Dendritic cell treated with granulocyte-macrophage colony-stimulating factor and Interleukin-4, amounts not matched to agents 40 ng/mL and 50 ng/mL, for 4 days (primary cell): ENCODE measurements around the gene RFT1.

ENCODE experiments used
- H3K27ac Mint-ChIP-seq: one replicate; pipeline ENCODE4 v1.8.0; 2022; ENCODE audit warnings: mild to moderate bottlenecking, mixed read lengths
- H3K27me3 Mint-ChIP-seq: one replicate; pipeline ENCODE4 v1.8.0; 2022; ENCODE audit warnings: mild to moderate bottlenecking, mixed read lengths
- H3K36me3 Mint-ChIP-seq: one replicate; pipeline ENCODE4 v1.8.0; 2022; ENCODE audit warnings: low read depth, mixed read lengths
- H3K4me1 Mint-ChIP-seq: one replicate; pipeline ENCODE4 v1.8.0; 2022; ENCODE audit warnings: low read depth, mixed read lengths
- H3K4me3 Mint-ChIP-seq: one replicate; pipeline ENCODE4 v1.8.0; 2022; ENCODE audit warnings: mild to moderate bottlenecking, moderate library complexity, mixed read lengths
- H3K9me3 Mint-ChIP-seq: one replicate; pipeline ENCODE4 v1.8.0; 2022; ENCODE audit warnings: mixed read lengths
- intact Hi-C: fragments of 100-400 bp; cut with micrococcal nuclease; formaldehyde crosslinking; loops from one replicate; pipeline ENCODE4 v1.15.0; 2022

Gene RFT1

GRCh38 chr3:53134631-53135232 lies 4.5 kb upstream of the RFT1 start:
- no peak overlapping the region for H3K4me3 Mint-ChIP-seq
- peaks cover 6% of the 10 kb centered on the region for H3K36me3 Mint-ChIP-seq
- H3K9me3 Mint-ChIP-seq = no peaks in the 10 kb centered on the region
- intact Hi-C loops = loop anchor here (2.0 to 5.0 kb wide), 3 partner anchors 26 to 62 kb away; partner anchors contain the start of gene PRKCD
- no peaks in the 10 kb centered on the region for H3K27me3 Mint-ChIP-seq
- H3K4me1 Mint-ChIP-seq = peaks cover 52% of the 10 kb centered on the region
- H3K27ac Mint-ChIP-seq = no peak overlapping the region

GRCh38 chr3:53132347-53132746 lies 2.1 kb upstream of the RFT1 start:
- intact Hi-C loops = loop anchor here (5.0 kb wide), 1 partner anchor 50 kb away; no protein-coding TSS in a partner anchor
- no peak overlapping the region for H3K4me3 Mint-ChIP-seq
- no peaks in the 10 kb centered on the region for H3K9me3 Mint-ChIP-seq
- H3K36me3 Mint-ChIP-seq = peaks cover 6% of the 10 kb centered on the region
- peaks cover 44% of the 10 kb centered on the region for H3K4me1 Mint-ChIP-seq
- peak overlapping the region; percentile 70 for H3K27ac Mint-ChIP-seq
- no peaks in the 10 kb centered on the region for H3K27me3 Mint-ChIP-seq

- intact Hi-C loops = loop anchor here (5.0 kb wide), 1 partner anchor 51 kb away; no protein-coding TSS in a partner anchor
- Mint-ChIP-seq H3K4me1 (peaks cover 41% of the 10 kb centered on the region), H3K36me3 (peaks cover 13% of the 10 kb centered on the region), H3K27ac (peak overlapping the region; percentile 83), H3K27me3 (no peaks in the 10 kb centered on the region), H3K9me3 (no peaks in the 10 kb centered on the region), H3K4me3 (peak overlapping the region; percentile 87)
These were observed 861 bp upstream of the RFT1 start for GRCh38 chr3:53131096-53131495.

- Mint-ChIP-seq H3K4me1 (peaks cover 32% of the 10 kb centered on the region), H3K9me3 (no peaks in the 10 kb centered on the region), H3K36me3 (peaks cover 30% of the 10 kb centered on the region), H3K27ac (peak overlapping the region; percentile 83), H3K27me3 (no peaks in the 10 kb centered on the region), H3K4me3 (peak overlapping the region; percentile 87)
- intact Hi-C loops = loop anchor here (10.0 kb wide), 1 partner anchor 215 kb away; the partner anchor contains the start of gene DCP1A
These were observed 891 bp downstream of the RFT1 start for GRCh38 chr3:53129344-53129743.

- Mint-ChIP-seq H3K4me1 (peaks cover 36% of the 10 kb centered on the region), H3K4me3 (no peak overlapping the region), H3K9me3 (no peaks in the 10 kb centered on the region), H3K27ac (no peak overlapping the region), H3K36me3 (peaks cover 58% of the 10 kb centered on the region), H3K27me3 (no peaks in the 10 kb centered on the region)
- intact Hi-C loops = loop anchor here (10.0 kb wide), 1 partner anchor 218 kb away; the partner anchor contains the start of gene DCP1A
These were observed 3.6 kb downstream of the RFT1 start for GRCh38 chr3:53126601-53127000.

DNA sequence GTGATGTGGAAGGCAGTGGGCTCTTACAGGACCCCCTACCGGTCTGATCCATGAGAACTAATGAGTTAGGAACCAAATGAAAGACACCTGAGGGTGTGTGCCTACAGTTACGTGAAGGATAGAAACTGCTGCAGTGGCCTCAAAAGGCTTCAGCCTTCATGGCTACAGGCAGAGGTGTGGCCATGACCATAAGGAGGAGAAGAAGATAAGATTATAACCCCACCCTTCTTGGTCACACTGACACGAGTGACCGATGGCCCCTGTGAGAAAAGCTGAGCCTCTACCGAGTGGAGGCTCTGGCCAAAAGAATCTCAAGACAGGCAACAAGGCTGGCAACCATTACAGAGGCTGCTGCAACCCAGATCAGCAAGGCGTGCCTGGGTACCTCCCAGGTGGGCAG lies 6.3 kb downstream of the RFT1 start:
- H3K36me3 Mint-ChIP-seq = peaks cover 79% of the 10 kb centered on the region
- H3K27ac Mint-ChIP-seq = peak overlapping the region; percentile 26
- intact Hi-C loops = loop anchor here (10.0 kb wide), 1 partner anchor 221 kb away; the partner anchor contains the start of gene DCP1A
- H3K4me1 Mint-ChIP-seq = peaks cover 25% of the 10 kb centered on the region
- no peak overlapping the region for H3K4me3 Mint-ChIP-seq
- no peaks in the 10 kb centered on the region for H3K9me3 Mint-ChIP-seq
- H3K27me3 Mint-ChIP-seq = no peaks in the 10 kb centered on the region

- peak overlapping the region; percentile 26 for H3K27ac Mint-ChIP-seq
These were observed 6.7 kb downstream of the RFT1 start for GRCh38 chr3:53123510-53123909.

GRCh38 chr3:53122933-53123305 lies 7.3 kb downstream of the RFT1 start:
- H3K27ac Mint-ChIP-seq = no peak overlapping the region
- intact Hi-C loops = loop anchor here (10.0 kb wide), 1 partner anchor 222 kb away; the partner anchor contains the start of gene DCP1A
- H3K4me3 Mint-ChIP-seq = no peak overlapping the region
- peaks cover 25% of the 10 kb centered on the region for H3K4me1 Mint-ChIP-seq
- no peaks in the 10 kb centered on the region for H3K9me3 Mint-ChIP-seq
- peaks cover 89% of the 10 kb centered on the region for H3K36me3 Mint-ChIP-seq
- H3K27me3 Mint-ChIP-seq = no peaks in the 10 kb centered on the region

More at GRCh38 chr3:53123510-53123909, 6.7 kb downstream of the RFT1 start:
- peaks cover 25% of the 10 kb centered on the region for H3K4me1 Mint-ChIP-seq
- H3K36me3 Mint-ChIP-seq = peaks cover 83% of the 10 kb centered on the region
- intact Hi-C loops = loop anchor here (10.0 kb wide), 1 partner anchor 221 kb away; the partner anchor contains the start of gene DCP1A
- H3K4me3 Mint-ChIP-seq = no peak overlapping the region
- no peaks in the 10 kb centered on the region for H3K9me3 Mint-ChIP-seq
- H3K27me3 Mint-ChIP-seq = no peaks in the 10 kb centered on the region

DNA sequence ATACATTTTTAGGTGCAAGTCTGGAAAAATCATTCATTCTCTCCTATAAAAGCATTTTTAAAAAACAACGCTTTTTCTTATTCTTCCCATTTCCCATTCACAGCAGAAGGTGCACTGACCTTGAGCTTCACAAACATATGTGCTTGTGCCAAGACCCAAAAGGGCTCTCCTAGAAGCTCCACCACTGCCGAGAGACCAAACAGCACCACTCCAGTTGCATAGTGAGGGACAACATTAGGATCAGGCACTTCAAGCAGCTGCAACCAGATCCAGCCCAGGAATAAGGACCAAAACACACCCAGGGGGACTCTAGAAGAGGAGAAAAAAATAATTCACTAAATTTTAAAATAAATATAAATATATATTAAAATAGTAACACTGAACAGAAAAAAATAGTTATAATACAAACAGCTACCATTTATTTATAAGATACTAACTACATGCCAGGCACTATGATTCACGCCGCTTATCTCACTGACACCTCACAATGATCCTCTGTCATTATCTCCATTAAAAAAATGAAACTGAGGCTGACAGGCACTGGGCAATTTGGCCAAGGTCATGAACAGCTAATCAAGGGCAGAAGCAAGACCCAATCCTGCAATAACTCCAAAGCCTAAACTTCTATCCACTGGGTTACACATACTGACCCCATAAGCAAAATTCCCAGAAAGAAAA lies 7.8 kb downstream of the RFT1 start:
- no peaks in the 10 kb centered on the region for H3K27me3 Mint-ChIP-seq
- peaks cover 25% of the 10 kb centered on the region for H3K4me1 Mint-ChIP-seq
- intact Hi-C loops = loop anchor here (10.0 kb wide), 1 partner anchor 222 kb away; the partner anchor contains the start of gene DCP1A
- no peaks in the 10 kb centered on the region for H3K9me3 Mint-ChIP-seq
- no peak overlapping the region for H3K27ac Mint-ChIP-seq
- peaks cover 94% of the 10 kb centered on the region for H3K36me3 Mint-ChIP-seq
- no peak overlapping the region for H3K4me3 Mint-ChIP-seq

DNA sequence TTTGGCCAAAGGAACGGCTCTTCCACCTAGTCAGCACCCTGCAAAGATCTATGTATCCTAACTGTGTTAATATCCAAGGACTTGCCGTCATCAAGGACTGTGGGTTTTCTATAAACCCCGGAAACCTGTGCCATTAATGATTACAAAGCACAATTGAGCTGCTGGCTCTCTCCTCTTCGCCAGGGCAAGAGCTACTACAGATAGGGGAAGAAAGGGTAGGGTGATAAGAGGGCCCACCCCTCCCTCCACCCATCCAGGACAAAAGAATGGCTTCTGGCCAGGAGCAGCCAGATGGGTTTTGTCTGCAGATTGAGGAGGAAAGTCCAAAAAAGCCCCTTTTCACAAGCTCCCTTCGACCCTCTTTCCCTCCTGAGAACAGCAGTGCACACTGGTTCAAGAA lies 9.9 kb downstream of the RFT1 start:
- H3K36me3 Mint-ChIP-seq = peaks cover 92% of the 10 kb centered on the region
- intact Hi-C loops = loop anchor here (10.0 kb wide), 1 partner anchor 224 kb away; the partner anchor contains the start of gene DCP1A

DNA sequence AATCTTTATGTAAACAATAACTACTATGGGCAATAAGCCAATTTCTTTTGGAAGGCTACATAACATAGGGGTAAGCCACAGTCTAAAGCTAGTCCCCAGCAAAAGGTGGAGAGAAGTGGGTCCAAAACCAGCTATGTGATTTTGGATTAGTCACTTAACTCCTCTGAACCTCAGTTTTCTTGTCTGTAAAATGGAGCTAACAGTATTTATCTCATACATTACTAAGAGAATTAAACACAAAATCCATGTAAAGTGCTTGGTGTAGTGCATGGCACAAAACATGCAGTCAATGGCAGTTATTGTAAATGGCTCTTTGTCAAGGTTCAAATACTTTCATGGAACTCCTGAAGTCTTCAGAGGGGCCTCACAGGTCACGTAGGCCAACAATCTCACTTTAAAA lies 13.3 kb downstream of the RFT1 start:
- Mint-ChIP-seq H3K27ac (no peak overlapping the region), H3K27me3 (no peaks in the 10 kb centered on the region), H3K9me3 (no peaks in the 10 kb centered on the region), H3K4me1 (no peaks in the 10 kb centered on the region), H3K36me3 (peaks cover 58% of the 10 kb centered on the region), H3K4me3 (no peak overlapping the region)
- intact Hi-C loops = no loop called here

More for the DNA sequence above, 9.9 kb downstream of the RFT1 start:
- Mint-ChIP-seq H3K27me3 (no peaks in the 10 kb centered on the region), H3K4me3 (no peak overlapping the region), H3K4me1 (peaks cover 25% of the 10 kb centered on the region), H3K9me3 (no peaks in the 10 kb centered on the region), H3K27ac (no peak overlapping the region)

DNA sequence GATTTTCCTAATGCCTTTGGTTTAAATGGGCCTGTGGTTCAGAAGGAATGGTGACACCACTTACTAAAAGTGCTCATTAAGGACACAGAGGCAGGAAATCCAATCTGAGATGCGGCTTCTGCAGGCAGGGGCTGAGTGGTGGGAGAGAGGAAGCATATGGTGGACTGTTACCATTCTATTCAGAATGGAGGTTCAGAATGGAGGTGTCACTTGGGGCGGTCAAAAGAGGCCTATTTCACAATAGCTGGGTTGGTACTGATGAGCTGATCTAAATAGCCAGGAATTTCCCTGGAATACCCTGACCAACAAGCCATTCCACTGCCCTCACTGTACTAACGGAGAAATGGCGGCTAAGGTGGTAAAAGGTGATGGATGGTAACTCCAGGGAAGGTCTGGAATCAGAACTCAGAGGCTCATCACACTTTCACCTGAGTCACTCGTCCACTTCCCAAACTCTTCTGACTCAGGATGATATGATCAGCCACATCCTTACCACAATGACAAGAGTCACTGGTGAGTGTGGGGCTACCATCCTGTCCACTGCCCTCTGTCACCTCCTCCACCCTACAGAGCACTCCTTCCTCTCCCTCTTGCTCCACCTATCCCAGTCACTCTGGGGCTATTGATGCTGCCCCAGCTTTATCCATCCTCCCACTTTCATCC lies 15.7 kb downstream of the RFT1 start:
- intact Hi-C loops = loop anchor here (1.0 kb wide), 1 partner anchor 82 kb away; no protein-coding TSS in a partner anchor
- H3K4me1 Mint-ChIP-seq = peaks cover 11% of the 10 kb centered on the region
- no peaks in the 10 kb centered on the region for H3K27me3 Mint-ChIP-seq

DNA sequence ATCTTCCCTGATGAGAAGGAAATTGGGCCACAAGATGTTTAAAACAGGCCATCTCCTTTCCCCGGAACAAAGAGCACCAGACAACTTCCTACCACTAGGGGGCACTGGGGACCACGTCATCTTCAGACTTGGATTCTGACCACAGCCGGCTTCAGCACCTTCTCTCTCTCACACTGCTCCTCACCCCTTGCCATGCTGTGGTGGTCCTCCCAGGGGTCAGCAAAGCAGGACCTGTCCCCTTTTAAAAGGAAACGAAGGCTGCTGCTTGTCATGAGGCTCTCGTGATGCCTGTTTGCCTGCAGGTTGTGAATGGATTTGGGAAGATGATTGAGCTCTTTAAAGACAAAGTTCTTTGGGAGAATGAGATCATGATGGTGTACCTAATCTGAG lies 16.2 kb downstream of the RFT1 start:
- Mint-ChIP-seq H3K36me3 (peaks cover 48% of the 10 kb centered on the region), H3K27ac (no peak overlapping the region), H3K4me1 (peaks cover 16% of the 10 kb centered on the region), H3K27me3 (no peaks in the 10 kb centered on the region), H3K4me3 (no peak overlapping the region), H3K9me3 (no peaks in the 10 kb centered on the region)
- intact Hi-C loops = loop anchor here (1.0 kb wide), 1 partner anchor 82 kb away; no protein-coding TSS in a partner anchor

More for the DNA sequence above, 15.7 kb downstream of the RFT1 start:
- H3K9me3 Mint-ChIP-seq = no peaks in the 10 kb centered on the region
- no peak overlapping the region for H3K4me3 Mint-ChIP-seq
- peaks cover 49% of the 10 kb centered on the region for H3K36me3 Mint-ChIP-seq
- H3K27ac Mint-ChIP-seq = no peak overlapping the region
